UCSD-AML1 (cell line): Measurements from ENCODE around the gene ULK4.
A peak's percentile ranks its signal among the peaks of the same experiment; 100 is the strongest.
"Not testable (repeated sequence)": the region's sequence is repeated elsewhere in the genome, so short reads cannot be mapped to it uniquely, and the experiment has no call there.

Experiments used
- DNase-seq: peaks from one replicate; lab custom pipeline; 2025; ENCODE audit not compliant: unreplicated experiment; lab: John Stamatoyannopoulos, UW

The ULK4 gene

GRCh38 chr3:41960826-41961750, 815 bp downstream of the ULK4 start:
- peak; percentile 74 for DNase-seq

GRCh38 chr3:41956574-41956973, 5.3 kb downstream of the ULK4 start:
- no peak for DNase-seq

- DNase-seq = no peak
Measured at GRCh38 chr3:41955192-41955591, 6.7 kb downstream of the ULK4 start.

GRCh38 chr3:41943311-41943843, 18.5 kb downstream of the ULK4 start:
- DNase-seq = no peak

GRCh38 chr3:41940393-41940792, 21.5 kb downstream of the ULK4 start:
- DNase-seq = no peak

GRCh38 chr3:41936384-41936783, 25.5 kb downstream of the ULK4 start:
- DNase-seq = no peak

GRCh38 chr3:41933154-41933676, 28.7 kb downstream of the ULK4 start:
- no peak for DNase-seq

GRCh38 chr3:41932464-41932863, 29.4 kb downstream of the ULK4 start:
- no peak for DNase-seq

- DNase-seq = no peak
Measured at GRCh38 chr3:41920406-41920965, 41.4 kb downstream of the ULK4 start.

GRCh38 chr3:41915353-41915752, 46.5 kb downstream of the ULK4 start:
- no peak for DNase-seq

GRCh38 chr3:41912280-41912679, 49.6 kb downstream of the ULK4 start:
- DNase-seq = no peak

GRCh38 chr3:41907330-41908073, 54.4 kb downstream of the ULK4 start:
- no peak for DNase-seq

GRCh38 chr3:41900265-41900664, 61.6 kb downstream of the ULK4 start:
- no peak for DNase-seq

GRCh38 chr3:41898631-41899030, 63.3 kb downstream of the ULK4 start:
- DNase-seq = no peak

GRCh38 chr3:41893977-41894376, 67.9 kb downstream of the ULK4 start:
- no peak for DNase-seq

- DNase-seq = no peak
Measured at GRCh38 chr3:41888368-41889076, 73.4 kb downstream of the ULK4 start.

- no peak for DNase-seq
Measured at GRCh38 chr3:41882956-41883355, 78.9 kb downstream of the ULK4 start.

GRCh38 chr3:41881233-41881821, 80.6 kb downstream of the ULK4 start:
- DNase-seq = no peak

- no peak for DNase-seq
Measured at GRCh38 chr3:41880387-41880786, 81.5 kb downstream of the ULK4 start.

- DNase-seq = not testable (repeated sequence)
Measured at GRCh38 chr3:41877741-41878140, 84.2 kb downstream of the ULK4 start.
